KBM-7 (cell line): ENCODE data around the gene CDC20B.

Source experiments
- DNase-seq: peaks from one replicate; pipeline ENCODE4 v3.0.0-alpha.2; 2015
- in situ Hi-C: fragments of 300-500 bp; cut with MboI; formaldehyde crosslinking; loops from 2 replicates; pipeline ENCODE4 v1.14.3; 2020; ENCODE audit warnings: low sequenced_read_pairs, low pct_unique_long_range_greater_than_20kb, mixed read lengths

CDC20B gene

DNA sequence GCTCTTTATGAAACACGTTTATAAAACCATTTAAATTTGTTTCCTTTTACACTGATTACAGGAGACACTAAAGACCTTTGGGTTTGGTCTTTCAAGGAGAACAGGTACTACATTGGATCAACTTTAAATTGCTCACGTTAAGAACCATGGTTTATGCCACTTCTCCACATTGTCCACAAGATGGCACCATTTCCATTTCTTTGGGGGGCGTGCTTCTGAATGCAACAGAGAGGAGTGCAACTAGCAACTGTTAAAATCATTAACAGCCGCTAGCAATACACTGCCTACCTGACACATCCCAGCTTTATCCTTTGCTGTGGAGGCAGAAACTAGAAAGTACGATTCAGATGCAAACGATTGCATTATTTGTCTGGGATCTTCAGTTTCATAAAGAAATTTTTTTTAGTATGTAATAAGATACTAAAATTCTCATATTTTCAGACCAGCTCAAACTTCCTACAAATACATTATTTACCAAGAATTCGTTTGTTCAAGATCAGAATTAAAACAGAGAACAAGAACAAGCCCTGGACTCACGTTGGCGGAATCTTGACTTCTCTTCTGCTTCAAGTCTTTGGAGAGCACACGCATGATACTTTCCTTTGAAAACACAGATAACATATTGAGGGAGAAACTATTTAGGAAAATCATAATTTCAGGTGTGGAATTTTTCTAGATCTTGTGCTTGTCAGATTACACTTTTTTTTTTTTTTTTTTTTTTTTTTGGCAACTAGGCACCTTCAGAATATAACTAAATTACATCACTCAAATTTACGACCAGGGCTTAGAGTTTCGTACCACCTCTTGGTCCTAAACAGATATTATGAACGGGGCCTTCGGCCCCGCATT, 702 bp downstream of the CDC20B start:
- in situ Hi-C loops = no loop called here
- peak; percentile 80 for DNase-seq

DNA sequence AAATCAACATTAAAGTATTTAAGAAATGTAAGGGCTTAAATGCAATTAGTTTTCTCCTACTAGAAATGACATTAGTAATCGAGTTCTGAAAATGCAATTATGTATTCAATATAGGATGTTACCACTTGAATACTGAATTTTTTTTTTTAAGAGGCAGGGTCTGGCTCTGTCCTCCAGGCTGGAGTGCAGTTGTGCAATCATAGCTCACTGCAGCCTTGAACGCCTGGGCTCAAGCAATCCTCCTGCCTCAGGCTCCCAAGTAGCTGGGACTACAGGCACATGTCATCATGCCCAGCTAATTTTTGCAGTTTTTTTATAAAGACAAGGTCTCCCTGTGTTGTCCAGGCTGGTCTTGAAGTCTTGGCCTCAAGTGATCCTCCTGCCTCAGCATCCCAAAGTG, 1.5 kb downstream of the CDC20B start:
- in situ Hi-C loops = no loop called here

DNA sequence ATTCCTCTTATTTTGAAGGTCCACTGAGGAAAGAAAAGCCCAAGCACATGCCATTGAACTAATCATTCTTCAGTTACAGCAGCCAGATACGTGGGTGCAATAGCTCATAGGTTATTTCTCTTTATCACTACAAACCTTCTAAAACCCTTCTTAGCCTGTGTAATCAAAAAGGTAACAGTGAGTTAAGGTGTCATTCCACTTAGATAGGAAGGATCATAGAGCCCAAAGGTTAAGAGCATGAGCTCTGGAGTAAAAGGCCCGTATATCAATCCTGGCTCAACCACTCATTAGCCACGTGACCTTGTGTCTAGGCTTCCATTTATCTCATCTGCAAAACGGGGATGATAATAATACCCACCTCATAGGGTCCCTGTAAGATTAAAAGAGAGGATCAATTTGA, 10.3 kb downstream of the CDC20B start:
- in situ Hi-C loops = no loop called here
- no peak for DNase-seq

More for the DNA sequence above, 1.5 kb downstream of the CDC20B start:
- DNase-seq = no peak

DNA sequence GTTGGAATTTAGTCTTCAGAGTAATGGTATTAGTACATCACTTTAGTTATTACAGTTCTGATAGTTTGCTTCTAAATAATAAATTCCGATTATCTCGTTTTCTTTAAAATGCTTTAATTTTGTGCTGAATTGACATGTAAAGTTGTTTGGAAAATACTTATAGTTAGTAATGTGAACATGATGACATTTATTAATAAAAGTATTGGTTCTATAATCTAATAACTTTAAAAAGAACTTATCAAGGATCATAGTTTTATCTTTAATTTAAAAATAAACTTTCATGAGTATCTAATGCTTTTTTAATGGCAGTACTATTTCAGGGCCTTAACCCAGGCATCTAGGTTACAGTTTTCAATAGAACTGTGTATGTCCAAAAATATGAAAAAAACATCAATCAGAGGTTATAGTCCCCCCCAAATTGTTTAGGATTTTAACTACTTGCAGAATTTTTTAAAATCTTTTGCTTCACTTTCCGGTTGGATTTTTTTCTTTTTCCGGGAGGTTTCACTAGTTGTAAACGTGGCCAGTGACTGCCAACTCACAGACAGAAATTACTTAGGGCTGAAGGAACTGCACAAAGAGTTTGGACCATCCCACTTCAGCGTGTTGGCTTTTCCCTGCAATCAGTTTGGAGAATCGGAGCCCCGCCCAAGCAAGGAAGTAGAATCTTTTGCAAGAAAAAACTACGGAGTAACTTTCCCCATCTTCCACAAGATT, 12.3 kb downstream of the CDC20B start:
- in situ Hi-C loops = no loop called here
- DNase-seq = no peak

DNA sequence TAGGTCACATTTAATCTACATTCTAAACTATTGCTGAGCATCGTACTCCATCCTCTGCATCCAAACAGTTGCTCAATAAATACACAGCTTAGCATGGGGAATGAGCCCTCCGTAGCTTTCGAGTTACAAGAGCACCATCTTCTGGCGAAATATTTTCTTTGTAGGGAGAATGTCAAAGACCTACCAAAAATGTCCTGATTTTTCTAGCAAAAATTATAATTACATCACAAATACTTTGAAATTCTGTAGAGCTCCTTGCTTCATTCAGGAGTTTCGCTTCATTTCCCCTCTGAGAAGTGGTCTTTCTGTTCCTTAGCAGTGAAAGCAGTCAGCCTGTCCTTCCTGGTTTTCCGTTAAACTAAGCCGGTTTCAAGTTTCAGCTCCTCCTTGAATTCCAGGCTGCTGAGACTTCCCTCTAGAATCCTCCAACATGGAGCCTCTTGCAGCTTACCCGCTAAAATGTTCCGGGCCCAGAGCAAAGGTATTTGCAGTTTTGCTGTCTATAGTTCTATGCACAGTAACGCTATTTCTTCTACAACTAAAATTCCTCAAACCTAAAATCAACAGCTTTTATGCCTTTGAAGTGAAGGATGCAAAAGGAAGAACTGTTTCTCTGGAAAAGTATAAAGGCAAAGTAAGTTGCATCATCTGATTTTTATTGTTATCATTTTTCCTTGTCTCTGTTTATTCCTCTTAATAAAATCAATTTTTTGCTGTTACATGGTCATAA, 13.0 kb downstream of the CDC20B start, which contains the start of gene GPX8:
Gene GPX8 (plus strand): TSS at position 409 of the 730 bp plus-strand sequence. CDS start 22 bp downstream, at position 431.
- DNase-seq = peak; percentile 52
- in situ Hi-C loops = loop anchor here (10.0 kb wide), 1 partner anchor 255 kb away; no protein-coding TSS in a partner anchor

DNA sequence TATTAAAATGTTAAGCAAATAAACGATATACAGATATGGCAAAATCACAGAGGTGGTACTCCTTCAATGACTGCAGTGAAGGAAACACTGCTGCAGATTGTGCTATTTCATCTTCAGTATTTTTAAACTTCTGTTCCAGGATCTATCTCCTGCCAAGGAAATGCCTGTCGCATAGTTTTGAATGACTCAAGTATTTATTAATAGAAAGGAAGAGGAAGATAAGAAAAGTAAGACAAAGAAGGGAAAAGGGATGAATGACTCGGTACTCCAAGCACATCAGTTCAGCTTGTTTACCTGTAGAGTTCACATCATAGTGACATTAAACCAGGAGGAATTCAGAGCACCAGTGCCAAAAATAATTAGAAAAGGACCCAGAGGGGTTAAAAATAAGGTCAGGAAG, 18.1 kb downstream of the CDC20B start:
- DNase-seq = no peak
- in situ Hi-C loops = loop anchor here (10.0 kb wide), 1 partner anchor 250 kb away; no protein-coding TSS in a partner anchor

DNA sequence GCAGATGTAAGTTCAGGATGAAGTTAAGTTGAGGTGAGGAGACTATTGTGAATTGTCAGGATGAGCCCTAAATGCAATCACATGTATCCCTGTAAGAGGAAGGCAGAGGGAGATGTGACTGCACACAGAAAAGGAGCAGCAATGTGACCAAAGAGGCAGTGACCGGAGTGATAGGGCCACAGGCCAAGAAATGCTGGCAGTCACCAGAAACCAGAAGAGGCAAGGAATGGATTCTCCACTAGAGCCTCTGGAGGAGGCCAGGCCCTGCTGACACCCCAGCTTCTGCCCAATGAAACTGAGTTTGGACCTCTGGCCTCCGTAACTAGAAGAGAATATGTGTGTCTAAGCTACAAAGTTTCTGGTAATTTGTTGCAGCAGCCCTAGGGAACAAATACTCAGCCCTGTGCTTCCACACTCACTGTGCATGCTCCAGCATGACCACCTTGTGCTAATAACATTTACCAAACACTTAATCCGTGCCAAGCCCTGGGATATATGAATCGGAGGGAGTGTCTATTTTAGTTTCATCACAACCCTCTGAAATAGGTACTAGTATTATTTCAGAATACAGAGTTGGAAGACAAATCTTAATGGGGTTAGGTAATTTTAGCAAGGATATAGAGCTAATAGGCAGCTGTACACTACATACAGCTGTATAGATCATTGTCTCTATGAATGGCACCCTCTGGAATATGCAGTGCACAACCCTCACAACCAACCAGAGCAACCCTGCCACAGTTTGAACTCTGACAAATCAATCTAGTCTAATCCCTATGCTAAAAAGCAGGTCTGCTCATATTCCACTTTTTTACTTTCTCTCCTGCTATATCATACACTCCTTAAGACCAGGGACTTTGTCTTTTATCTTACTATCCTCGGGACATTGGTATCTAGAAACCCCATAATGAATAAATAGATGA, 20.8 kb downstream of the CDC20B start:
- in situ Hi-C loops = loop anchor here (10.0 kb wide), 1 partner anchor 247 kb away; no protein-coding TSS in a partner anchor
- DNase-seq = no peak

DNA sequence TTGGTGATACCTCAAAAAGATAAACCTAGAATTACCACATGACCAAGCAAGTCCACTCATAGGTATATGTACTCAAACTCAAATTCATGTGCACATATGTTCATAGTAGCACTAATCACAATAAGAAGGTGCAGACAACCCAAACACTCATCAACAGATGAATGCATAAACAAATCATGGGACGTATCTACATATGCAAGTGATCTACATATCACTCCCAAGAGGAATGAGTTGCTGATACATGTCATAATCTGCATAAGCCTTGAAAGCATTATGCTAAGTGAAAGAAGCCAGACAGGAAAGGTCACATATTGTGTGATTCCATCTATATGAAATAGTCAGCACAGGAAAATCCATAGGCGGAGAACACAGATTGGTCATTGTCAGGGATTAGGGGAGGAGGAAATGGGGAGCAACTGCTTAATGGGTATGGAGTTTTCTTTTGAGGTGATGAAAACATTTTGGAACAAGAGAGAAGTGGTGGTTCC, 23.6 kb downstream of the CDC20B start:
- in situ Hi-C loops = no loop called here
- DNase-seq = no peak

DNA sequence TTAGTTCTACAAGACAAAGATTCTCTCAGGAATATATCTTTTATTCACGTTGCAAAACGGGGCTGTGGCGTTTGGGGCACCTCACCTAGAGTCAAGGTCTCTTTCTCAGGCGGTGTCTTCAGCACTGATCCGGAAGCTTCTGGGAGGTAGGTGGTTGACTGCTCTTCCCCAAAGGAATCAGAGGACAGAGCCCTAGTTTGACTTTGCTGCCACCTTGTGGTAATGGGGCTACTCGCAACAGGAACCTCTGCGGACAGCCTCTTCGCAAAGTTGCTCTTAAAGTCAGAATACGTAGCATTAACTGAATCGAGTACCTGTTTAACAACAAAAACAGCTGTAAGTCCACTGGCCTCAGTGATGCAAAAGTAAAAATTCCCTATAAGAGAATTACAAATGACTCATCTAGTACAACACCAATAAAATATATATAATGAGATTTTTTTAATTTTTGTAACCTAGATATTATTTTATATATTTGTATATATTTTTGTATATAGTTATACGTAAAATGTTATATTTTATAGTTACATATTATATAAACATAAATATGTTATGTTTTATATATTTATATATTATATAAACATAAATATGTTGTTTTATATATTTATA, 26.3 kb downstream of the CDC20B start:
- in situ Hi-C loops = no loop called here
- DNase-seq = peak; percentile 91

DNA sequence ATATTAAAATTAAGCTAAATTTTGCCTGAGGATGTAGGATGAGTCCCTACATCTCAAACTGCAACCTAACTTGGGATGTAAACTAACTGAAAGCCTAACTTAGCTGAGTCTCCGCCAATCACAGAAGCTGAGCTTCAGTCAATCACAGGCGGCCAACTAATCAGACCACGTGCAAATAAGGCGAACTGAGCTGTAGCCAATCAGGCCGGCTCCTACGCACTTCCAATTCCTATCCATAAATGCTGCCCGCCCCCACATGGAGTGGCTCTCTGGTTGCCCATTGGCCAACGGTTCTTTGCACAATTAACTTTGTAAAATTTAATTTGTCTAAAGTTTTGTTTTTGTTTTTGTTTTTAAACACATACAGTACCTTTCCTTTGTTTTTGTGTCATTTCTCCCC, 26.9 kb downstream of the CDC20B start:
- in situ Hi-C loops = no loop called here

DNA sequence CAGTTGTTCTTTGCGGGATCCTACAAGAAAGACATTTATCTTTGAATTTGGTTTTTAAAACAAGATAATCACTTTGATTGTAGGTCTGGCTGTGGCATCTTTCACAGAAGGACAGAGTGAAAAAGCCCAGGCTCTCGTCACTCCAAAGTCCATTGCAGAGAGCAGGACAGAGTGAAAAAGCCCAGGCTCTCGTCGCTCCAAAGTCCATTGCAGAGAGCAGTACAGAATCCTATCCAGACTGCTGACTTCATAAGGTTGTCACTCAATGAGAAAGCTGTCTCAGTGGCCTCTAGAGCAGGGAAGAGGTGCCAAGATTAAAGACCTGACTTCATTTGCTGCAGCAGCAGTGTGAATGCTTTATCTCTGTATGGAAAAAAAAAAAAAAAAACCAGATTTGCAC, 29.4 kb downstream of the CDC20B start:
- no peak for DNase-seq
- in situ Hi-C loops = no loop called here

More for the DNA sequence above, 26.9 kb downstream of the CDC20B start:
- no peak for DNase-seq

DNA sequence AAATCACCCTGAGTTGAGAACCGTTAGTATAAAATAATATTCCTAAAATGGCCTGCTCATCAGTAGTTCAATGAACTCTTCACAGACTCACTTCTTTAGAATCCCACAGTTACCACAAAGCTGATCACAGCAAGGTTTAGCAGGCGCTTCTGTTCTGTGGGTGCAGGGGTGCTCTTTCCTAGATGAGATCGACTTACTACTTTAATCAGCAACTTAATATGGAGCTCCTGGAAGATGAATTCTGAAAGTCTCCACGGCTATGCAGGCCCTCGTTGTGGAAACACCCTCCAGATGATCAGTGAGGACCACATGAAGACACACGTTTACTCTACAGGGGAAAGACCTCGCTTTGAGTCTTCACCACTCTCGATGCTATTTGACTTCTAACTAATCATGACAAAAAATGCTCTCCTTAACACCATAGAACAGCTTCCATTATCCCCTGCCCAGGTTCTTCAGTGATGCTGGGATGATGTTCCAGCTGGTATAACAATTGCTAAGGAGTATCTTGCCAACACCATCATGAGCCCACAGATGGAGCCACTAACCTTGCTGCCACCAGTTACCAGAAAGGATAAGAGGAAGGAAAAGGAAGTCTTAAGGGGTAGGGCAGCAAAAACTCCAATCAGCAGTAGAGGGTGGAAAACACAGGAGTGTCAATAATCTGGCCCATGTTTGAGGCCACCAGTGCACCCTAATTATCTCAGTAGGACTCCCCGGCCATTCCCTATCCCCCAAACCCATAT, 30.9 kb downstream of the CDC20B start:
- in situ Hi-C loops = no loop called here
- no peak for DNase-seq

DNA sequence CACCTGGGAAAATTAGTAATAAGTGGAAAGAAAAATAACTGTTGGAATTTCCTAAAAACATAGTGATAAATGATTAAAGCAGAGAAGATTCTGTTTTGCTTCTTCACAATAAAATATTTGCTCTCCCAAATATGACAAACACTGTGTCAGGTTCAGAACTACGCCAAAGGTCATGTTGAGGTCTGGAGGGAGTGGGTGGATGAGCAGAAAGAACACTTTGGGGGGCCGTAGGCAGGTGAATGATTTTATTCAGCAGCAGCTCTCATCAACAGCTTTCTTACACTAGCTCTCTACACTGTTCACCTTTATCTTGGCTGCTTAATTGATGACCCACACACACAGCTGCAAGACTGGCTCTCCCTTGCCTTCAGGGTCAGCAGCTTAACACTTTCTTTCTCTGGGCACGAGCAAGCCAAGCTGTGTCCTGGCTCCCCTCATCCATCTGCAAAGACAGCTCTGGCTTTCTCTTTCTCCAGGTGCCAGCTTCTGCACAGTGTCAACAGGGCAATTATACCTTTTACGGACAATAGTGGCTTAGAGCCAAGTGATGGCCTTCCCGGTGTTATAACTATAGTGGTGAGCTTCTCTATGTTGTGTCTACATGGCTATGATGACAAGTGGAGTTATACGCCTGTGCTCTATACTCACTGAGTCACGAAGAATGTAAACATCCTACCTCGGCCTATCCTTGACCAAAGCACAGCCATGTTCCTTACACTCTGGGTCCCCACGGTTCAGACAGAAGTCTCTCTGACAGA, 31.9 kb downstream of the CDC20B start:
- no peak for DNase-seq
- in situ Hi-C loops = no loop called here

DNA sequence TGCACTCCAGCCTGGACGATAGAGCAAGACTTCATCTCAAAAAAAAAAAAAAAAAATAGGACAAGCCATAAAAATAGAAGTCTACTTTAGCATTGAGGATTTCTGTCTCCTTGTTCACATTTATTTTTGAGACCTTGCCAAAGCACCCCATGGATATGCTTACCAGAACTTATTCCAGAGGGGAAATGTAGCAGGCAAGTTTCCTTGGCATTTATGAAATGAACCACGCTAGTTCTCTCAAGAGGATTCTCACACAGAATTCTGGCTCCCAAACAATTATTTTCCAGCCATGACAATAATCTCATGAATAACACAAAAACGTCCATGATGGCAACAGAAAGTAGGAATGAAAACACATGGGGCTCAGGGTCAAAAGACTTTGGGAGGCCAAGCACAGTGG, 36.5 kb downstream of the CDC20B start:
- no peak for DNase-seq
- in situ Hi-C loops = no loop called here

DNA sequence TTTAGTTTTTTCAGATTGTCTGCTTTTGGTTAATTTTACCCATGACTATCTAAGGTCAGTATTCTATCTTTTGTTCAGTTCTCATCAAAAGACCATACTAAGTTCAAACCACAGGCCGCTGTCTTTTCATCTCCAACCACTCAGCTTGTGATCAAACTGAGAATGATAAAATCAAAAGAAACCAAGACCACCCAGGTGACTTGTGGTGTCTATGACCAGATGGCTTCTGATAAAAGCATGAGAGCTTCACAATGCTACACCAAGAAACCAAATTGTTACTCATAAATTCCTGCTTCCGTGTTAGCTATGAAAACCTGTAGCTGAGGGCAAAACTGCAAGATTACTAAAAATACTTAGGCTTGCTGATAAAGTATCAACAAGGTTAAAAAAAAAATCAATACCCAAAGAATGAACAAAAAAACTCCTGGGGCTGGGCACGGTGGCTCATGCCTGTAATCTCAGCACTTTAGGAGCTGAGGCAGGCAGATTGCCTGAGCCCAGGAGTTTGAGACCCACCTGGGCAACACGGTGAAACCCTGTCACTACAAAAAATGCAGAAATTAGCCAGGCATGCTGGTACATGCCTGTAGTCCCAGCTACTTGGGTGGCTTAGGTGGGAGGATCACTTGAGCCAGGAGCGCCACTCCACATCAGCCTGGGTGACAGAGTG, 38.8 kb downstream of the CDC20B start:
- in situ Hi-C loops = no loop called here
- no peak for DNase-seq

DNA sequence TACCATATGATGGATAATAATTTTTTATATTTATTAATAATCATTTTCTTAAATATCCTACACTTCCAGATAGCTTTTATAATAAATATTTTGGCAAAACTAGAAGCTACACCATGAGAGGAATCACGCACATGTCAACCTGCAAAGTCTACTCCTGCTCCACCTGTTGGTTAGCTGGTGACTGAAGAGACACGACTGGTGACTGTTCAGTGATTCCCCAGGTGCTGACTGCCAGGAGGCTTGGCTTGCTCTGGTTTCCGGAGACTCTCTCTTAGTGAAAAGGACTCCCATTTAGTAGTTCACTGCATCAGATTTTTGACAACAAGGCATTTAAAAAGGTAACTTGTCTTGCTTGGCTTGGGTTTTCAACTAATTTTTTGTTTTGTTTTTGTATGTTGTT, 49.6 kb downstream of the CDC20B start:
- DNase-seq = no peak
- in situ Hi-C loops = no loop called here
